ENCODE data around the gene FBL.

The FBL gene

DNA sequence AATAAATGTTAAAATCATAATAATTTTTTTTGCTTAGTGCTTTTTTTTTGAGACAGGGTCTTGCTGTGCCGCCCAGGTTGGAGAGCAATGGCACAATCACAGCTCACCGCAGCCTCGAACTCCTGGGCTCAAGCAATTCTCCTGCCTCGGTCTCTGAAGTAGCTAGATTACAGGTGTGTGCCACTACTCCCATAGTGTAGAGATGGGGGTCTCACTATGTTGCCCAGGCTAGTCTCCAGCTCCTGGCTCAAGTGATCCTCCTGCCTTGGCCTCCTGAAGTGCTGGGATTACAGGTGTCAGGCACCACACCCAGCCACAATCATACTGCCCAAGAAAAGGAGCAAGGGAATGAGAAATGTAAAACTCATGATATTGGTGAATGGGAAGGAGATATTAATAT, 5.1 kb downstream of the FBL start:
- DNase-seq = no peak

DNA sequence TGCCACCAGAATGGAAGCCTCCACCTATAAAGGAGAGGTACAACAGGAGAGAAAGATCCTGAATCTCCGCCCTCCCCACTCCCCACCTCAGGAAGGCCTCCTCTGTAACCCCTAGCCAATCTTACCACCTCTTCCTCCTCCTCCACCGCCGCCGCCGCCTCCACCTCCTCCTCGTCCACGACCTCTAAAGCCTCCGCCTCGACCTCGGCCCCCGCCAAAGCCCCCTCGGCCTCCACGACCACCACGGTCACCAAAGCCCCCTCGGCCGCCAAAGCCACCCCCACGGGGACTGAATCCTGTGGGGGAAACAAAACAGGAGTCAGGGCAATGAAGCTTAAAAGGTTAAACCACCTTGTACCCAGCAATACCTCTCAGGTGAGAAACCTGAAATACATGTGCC, 5.7 kb downstream of the FBL start:
- no peak for DNase-seq

DNA sequence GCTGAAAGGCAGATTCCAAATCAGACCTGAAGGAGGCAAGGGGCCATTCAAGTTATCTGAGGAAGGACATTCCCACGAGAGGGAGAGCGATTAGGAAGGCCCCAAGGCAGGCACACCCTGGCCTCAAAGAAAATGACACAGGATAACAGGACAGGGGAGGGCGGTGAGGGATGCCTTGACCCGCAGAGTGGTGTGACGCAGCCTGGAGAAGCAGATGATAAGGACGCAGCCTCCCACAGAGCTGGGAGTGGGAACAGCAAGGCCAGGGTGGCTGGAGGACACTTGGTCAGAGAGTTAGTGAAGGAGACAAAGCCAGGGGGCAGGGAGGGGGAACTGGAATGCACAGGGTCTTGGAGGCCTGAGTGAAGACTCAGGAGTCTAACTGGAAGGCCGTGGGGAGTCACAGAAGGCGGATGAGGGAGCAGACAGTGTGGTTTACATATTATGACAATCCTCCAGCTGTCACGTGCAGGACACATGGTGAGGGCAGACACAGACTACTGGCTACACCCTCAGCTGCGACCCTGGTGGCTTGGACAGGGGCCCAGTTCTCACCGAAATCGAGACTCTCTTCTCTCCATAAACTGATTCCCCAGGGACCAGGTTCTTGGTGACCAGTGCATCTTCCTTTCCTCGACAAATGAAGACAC, 6.4 kb downstream of the FBL start:
- DNase-seq = no peak

DNA sequence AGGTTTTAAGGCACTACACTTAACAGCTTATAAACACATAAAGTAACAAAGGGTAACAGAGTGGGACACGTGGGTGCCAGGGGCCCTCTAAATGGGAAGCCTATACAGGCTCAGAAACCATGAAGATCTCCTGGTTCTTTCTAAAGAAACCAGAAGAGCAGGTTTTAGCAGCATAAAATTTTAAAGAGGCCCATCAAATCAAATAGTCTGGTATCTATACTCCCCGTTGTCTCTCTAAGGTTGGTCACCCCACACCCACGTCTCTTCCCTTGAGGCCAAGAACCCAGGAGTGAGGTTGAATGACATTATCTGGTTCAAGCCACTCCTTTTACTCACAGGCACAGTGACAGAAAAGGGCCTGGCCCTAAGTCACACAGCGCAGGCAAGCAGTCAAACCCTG, 7.6 kb downstream of the FBL start:
- DNase-seq = no peak

DNA sequence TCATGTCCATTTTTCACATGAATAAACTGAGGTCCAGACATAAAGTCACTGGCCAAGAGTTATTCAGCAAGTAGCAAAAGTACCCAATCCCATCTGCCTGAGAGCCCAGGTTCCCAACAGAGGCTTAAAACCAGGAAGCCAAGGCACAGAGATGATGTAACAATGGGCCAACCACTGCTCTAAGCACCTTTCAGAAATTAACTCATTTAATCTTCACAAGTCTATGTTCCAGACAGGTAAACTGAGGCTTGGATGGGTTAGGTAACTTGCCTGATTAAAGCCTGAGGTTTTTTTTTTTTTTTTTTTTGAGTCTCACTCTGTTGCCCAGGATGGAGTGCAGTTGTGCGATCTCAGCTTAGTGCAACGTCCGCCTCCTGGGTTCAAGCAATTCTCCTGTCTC, 8.2 kb downstream of the FBL start:
- no peak for DNase-seq

DNA sequence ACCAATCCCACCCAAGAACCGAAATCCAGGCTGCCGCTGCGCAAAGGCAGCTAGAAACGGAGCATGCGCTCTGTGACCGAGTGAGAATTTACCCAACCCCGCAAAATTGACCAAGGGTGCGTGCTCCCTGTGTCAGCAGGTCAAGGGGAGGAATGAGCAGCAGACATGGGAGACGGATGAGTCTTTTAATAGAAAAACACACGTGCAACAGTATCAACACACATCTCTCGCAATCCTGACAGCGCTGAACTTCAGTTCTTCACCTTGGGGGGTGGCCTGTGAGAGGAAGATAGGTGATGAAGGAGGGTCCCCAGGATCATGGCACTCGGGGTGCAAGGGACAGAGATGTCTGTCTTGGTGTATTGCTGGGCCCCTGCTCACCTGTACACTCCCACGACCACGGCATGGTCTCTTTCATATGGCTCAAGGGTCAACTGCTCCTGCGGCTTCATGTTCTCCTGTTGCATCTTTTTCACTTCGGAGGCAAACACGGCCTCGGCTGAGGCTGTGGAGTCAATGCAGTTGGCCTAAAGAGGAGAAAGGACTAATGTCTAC, 11.8 kb downstream of the FBL start:
- DNase-seq = no peak

DNA sequence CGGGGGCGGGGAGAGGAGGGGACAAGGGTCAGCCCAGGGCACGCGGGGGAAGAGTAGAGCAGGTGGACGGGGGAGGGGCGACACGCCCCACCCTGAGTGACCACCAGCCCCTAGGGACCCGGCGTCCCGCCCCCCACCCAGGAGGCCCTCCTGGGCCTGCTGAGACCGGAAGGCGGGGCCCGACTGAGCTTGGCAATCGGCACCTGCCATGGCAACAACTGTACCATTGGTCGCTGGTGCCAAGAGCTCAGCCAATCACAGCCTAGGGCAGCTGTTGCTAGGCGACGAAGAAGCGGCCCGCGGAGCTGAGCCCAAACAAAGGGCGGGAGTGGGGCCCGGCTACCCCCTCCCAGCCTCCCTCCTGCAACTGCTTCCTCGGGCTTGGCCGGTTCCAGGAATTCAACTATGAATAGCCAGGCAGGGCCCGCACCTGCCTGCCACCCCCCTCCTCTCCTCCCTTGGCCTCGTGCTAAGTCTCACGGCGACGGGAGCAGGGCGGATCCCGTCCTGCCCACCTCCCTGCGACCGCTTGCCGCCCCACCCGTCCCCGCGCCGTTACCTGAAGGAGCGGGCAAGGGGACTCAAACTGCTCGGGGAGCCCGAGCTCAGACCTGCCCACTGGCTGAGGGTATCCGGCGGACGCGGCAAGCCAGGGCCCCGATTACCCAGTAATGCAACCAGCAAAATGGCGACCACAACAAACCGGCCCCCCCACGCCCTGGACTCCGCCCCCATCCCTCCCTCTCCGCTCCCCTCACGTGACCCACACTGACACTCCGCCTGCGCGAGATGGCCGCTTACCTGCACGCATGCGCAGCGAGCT, 12.5 kb downstream of the FBL start, which contains the start of gene DYRK1B:
Gene DYRK1B, minus strand, starts transcription at position 699 of the 823 bp plus-strand sequence. CDS start 2,295 bp downstream, outside the sequence.
- DNase-seq = peak; percentile 99

DNA sequence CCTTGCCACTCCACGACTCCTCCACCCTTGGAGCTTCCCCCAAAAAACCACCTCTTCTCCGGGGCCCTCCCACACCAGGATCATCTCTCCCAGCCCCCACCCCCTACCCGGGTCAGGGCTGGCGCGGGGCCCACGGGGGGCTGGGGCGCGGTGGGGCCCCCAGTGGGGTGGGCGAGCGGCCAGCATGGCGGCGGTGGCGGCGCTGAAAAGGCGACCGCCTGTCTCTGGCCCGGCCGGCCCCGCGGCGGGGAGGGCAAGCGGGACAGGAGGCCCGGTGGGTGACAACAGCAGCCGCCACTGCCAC, 13.1 kb downstream of the FBL start:
- DNase-seq = no peak

DNA sequence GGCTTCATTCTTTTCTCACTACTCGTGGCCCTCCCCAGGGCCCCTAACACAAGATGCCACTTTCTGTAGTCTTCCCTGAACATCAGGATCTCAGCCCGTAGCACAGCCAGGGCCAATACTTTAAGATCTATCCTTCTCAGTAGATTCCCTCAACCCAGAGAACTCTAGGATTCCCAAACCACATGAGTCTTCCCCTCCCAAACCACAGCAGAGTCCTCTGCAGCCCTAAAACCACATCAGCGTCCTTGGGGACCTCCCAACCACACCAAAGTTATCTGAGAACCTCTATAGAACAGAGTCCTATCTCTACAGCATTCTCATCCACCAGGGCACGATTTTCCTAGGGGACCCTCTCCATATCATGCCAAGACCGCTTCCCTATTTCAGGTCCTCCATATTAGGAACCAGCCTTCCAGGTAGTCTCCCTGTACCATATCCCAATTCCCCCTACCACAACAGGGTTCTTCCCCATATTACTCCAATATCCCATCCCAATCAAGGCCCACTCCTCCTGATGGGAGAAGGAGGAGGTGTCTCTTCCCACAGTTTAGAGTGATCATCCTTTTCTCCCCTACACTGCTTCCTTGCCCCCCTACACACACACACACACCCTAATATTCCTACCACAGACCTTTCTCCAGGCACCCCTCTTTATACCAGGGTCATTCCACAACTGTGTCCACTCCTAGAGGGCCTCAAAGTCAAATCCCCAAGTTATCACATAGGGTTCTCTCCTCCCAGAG, 13.7 kb downstream of the FBL start:
- no peak for DNase-seq

DNA sequence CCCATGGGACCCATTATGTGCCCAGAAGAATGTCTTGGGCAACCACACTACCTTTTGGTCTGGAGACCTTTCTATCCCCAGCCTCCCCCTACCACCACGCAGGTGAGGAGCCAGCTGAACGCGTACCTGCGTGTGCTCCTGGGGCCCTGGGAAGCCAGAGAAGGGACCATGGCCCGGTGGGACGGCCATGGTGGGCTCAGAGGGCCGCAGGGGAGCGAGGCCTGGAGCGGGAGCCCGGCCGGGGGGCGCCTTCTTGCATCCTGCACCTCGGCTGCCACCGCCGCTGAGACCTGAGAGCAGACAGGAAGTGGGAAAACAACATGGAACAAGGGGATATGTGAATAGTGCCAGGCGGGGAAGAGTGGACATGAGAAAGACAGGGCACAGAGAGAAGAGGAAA, 14.5 kb downstream of the FBL start:
- no peak for DNase-seq

DNA sequence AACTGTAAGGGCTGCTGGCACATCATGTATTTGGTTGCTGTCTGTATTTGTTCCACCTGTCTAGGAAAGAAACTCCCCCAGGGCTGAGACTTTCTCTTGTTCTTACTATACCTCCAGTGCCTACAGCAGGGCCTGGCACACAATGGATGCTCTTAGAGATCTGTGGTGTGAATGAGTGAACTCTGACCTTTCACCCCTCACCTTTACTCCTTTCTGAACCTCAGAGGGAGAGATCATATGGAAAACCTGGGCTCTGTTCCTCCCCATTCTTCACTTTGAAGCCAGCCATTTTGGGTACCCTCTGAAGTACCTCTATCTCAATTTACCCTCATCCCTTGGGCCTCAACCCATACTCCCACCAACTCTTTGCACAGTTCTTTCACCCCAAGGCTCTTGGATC, 15.3 kb downstream of the FBL start:
- DNase-seq = no peak

DNA sequence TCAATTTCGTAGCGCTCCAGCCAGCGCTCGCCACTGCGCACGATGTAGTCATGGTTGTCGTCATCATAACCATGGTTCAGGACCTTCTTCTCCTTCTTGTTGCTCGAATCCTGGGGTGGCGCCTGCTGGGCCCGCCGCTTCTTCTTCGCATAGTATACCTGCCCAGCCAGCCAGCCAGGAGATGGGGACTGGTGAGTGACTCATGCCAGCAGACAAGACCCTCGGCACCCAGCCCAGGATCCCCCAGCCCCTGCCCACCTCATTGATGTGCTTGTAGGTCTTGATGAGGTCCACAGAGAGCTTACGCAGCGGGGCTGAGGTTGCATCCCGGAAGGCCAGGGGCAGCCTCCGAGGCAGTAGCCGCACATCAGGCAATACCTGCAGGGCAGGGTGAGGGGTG, 15.8 kb downstream of the FBL start:
- DNase-seq = no peak

DNA sequence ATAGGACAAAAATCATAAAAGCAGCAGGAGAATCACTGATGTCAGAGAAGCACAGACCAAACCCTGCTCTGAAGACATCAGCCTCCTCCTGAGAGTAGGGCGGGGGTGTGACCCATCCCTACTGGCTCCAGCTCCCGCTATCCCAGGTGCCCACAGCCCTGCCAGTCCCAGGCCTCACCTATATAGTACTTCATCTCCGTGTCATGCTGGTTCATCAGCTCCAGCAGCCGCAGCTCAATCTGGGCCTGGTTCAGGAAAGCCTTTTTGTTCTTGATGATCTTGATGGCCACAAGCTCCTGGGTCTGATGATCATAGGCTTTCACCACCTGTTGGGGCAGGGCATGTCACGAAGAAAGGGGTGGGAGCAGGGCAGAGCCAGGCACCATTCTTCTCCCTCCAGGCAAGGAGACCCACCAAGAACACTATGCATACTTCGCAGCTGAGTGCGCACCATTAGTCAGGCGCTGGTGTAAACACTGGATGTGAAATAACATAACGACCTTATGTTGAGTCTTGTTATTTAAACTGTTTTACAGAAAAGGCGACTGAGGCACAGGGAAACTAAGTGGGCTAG, 16.4 kb downstream of the FBL start:
- no peak for DNase-seq

DNA sequence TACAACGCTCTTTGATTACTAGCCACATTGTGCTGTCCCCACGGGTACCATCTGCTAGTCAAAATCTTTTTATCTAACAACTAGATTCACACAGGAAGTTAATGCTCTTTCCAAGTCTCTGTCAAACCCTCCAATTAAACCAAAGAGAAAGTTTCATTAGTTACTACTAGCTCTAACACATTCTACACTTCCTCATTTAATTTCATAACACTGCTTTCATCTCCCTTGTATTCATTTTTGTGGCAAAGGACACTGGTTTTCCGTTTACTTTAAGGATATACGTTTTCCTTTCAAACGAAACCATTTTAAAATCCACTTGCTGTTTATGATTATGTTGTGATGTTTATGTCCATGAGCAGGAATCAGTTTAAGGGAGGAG, 17.5 kb downstream of the FBL start:
- no peak for DNase-seq

DNA sequence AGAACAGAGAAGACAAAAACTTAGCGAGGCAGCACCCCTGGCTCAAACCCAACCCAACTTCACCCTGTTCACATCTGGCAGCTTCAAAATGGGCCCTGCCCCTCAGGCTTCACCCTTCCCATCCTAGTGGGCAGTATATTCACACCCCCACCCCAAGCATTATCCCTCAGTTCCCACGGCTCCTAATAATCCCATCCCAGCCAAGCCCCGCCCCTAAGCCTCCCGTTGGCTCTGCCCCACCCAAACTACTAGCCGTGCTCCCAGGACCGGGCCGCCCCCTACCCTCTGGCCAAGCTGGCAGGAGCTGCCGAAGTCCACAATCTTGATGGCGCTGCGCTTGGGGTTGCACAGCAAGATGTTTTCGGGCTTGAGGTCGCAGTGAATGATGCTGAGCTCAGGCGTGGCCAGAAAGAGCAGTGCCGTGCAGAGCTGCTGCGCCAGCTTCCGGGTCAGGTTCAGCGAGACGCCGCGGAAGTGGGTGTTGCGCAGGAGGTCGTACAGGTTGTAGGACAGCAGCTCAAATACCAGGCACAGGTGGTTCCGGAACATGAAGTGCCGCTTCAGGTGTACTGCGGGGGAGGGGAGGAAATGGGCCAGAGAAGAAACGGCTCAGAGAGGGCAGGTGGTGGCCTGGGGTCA, 18.0 kb downstream of the FBL start:
- peak; percentile 43 for DNase-seq

DNA sequence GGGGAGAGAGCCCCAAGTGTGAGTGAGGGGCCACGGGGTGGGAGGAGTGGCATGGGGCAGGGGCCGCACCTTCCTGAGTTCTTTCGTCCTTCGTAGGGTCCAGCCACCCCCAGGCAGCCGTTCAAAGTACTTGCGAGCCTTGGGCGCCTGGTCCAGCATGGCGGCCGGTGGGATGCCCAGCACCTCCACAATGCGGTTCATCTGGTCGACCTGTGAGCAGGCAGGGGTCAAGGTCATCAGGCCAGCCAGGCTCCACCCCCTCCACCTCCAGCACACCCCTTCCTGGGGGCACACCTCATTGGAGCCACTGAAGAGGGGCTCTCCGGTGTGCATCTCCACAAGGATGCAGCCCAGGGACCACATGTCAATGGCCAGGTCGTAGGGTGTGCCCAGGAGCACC, 19.0 kb downstream of the FBL start:
- DNase-seq = no peak

DNA sequence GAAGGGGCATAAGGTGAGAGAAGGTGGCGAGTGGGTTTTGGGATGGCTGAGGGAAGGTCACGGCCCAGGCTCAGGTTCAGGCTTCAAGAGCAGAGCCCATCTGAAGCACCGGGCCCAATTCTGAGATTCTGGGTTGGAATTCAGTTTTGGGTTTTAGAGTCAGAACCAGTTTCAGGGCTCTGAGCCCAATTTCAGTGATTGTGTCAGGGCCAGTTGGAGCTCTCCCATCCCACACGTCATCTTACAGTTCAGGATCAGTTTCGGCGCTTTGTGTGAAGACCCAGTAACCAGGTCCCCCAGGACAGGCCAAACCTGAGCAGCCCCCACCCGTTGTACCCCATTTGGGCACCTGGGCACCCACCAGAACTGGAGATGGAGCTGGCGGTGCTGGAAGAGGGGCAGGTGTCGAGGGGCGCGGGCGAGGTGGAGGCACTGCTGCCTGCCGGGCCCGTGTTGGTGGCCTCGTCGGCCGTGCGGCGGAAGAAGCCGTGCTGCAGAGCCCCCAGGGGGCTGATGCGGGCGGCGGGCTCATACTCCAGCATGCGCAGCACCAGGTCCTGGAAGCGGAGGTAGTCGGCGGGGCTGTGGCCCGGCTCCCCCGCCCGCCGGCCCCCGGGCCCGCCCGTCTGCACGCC, 19.8 kb downstream of the FBL start:
- DNase-seq = no peak

DNA sequence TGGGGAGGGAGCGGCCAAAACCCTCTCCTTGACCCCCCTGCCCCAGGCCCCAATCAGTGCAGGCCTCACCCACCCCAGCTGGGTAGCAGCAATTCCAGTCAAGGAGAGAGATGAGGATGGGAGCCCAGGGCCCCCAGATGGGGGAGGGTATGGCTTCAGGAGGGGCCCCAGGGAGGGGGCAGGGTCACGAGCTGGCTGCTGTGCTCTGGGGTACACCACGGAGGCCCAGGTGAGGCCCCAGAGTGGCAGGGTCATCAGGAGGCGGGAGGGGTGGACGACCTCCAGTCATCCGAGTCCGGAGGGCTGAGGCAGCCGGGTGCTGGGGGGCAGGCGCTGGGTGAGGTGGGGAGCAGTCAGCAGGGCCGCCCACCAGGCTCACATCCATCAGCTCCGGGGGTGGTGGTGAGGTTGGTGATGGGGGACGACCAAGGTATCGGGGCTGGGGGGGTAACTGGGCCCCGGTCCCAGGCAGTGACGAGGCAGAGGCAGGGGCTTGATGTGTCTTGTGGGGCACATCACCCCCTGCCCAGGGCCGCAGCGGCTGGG, 20.6 kb downstream of the FBL start:
- DNase-seq = no peak

DNA sequence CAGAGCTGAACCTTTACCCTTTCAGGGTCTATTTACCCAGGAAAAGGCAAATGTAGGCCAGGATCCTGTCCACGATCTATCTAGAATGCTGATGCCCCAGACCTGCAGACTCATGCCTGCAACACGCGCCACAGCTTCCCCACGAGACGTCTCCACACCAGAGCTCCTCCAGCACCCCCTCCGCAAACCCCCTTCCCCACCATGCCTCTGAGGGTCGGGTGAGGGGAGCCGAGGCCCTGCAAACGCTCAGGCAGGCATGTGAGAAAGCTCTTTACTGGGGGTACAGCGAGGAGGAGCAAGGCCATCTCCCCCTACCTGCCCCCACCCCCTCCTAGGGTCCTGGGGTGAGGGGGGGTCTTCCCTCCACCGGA, 21.1 kb downstream of the FBL start:
- no peak for DNase-seq

DNA sequence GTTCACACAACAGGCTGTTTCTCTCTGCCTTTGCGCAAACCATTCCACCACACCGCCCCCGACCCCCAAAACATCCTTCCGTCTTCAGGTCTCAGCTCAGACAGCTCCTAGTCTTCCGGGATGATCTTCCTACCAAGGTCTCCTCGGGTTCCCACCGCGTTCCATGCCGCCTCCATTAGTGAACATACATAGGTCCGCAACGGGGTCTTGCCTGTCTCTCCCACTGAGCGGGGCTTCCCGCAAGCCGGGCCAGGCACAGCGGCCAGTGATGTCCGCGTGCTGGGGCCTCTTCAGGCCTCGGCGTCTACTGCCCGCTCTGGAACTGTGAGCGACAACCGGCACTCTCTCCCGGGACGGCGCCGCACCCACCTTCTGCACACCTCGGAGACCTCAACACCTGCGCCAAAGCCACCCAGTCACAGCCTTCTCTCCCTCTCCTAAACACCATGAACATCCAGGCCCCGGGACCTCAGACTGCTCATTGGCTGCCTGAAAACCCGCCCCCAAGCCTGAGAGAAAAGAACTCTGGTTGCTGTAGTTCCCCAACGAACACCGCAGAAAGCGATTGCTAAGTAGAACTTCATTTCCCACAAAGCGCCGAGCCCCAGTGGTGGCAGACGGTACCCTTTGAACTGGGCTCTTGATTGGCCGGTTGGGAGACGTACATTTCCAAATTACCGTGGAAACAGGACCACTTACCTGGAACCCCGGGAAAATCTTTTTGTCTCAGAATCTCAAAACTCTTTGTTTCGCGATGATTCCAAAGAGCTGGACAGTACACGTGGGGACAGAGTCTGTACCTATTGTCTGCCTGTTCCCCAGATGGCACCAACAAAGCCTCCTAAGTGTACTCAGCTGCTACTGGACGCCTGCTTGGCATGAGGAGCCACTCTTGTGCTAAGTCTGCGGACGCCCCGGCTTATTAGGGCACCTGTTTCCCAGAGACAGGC, 21.8 kb downstream of the FBL start:
- peak; percentile 99 for DNase-seq

DNA sequence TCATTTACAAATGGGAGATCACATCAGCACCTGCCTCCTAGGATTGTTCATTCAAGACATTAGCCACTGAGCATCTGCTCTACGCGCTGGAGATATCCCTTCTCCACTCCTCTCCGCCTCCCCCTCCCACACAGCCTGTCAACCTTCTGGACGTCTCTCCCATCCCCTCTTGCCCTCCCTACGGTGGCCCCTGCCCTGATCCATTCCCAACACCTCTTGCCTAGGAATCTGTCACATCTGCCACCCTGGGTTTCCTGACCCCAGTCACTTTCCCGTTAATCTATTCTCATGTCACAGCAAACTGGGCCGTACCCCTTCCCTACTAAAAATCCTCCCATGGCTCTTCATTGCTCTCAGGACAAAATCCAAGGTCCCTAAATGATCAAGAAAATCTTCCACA, 22.5 kb downstream of the FBL start:
- peak; percentile 36 for DNase-seq
